ENCODE measurements around the gene LIN9.

LIN9 gene

GRCh38 chr1:226239421-226239820, 69.5 kb downstream of the LIN9 start:
- peaks cover 55% of the 10 kb centered on the region for H3K36me3 ChIP-seq (ENCODE audit: control insufficient read depth, insufficient read depth, low read length)
- no peaks in the 10 kb centered on the region for H3K9me3 ChIP-seq (ENCODE audit: control insufficient read depth, low read length)
- H3K4me3 ChIP-seq (ENCODE audit: extremely low read depth, insufficient read depth, low read length, poor library complexity, severe bottlenecking): no peak overlapping the region
- no CpG with 5 or more reads among the region's 3 CpGs for WGBS, 2 experiments (ENCODE audit: insufficient coverage in 2 of 2)
- H3K27ac ChIP-seq (ENCODE audit: low read depth, low read length, severe bottlenecking): no peak overlapping the region
- no peaks in the 10 kb centered on the region for H3K4me1 ChIP-seq (ENCODE audit: control insufficient read depth, insufficient read depth, low read length, poor library complexity, severe bottlenecking)

DNA sequence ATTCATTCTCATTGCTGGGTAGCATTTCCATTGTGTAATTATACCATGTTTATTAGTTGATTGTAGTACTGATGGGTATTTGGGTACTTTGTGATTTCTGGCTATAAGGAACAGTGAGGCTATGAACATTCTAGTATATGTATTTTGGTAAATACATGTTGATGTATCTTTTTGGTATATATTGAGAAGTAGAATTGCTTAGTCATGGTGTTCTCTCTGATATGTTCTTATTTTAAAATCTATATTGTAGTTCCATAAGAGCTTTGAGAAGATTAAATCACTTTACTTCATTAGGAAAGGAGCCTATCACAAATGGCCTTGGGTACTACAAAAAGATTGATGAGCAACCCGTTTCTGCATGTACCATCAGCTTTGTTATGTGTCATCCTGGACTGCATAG, 72.1 kb downstream of the LIN9 start:
- H3K27ac ChIP-seq (ENCODE audit: low read depth, low read length, severe bottlenecking): no peak overlapping the region
- no peak overlapping the region for H3K4me3 ChIP-seq (ENCODE audit: extremely low read depth, insufficient read depth, low read length, poor library complexity, severe bottlenecking)
- no peaks in the 10 kb centered on the region for H3K4me1 ChIP-seq (ENCODE audit: control insufficient read depth, insufficient read depth, low read length, poor library complexity, severe bottlenecking)
- 100% methylated on average over 1 of the region's 1 CpG; no CpG with 5 or more reads in 1 of the 2 experiments for WGBS, 2 experiments (ENCODE audit: insufficient coverage in 2 of 2)
- no peaks in the 10 kb centered on the region for H3K9me3 ChIP-seq (ENCODE audit: control insufficient read depth, low read length)
- peaks cover 61% of the 10 kb centered on the region for H3K36me3 ChIP-seq (ENCODE audit: control insufficient read depth, insufficient read depth, low read length)

DNA sequence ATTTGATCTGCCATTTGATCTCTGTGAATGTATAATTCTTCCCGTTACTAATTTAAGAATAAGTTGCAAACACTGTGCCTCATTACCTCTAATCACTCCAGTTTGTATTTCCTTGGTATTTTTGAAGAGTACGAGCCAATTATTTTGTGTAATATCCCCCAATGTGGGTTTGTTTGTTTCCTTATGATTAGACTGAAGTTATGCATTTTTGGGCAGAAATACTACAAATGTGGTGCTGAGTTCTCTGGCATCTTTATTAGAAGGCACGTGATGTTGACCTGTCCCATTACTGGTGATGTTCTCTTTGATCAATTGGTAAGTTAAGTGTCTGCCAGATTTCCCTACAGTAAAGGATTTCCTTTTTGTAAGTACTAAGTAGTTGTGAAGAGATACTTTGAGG, 75.2 kb downstream of the LIN9 start:
- H3K36me3 ChIP-seq (ENCODE audit: control insufficient read depth, insufficient read depth, low read length): peaks cover 57% of the 10 kb centered on the region

GRCh38 chr1:226233293-226233692, 75.7 kb downstream of the LIN9 start:
- WGBS, 2 experiments (ENCODE audit: insufficient coverage in 2 of 2): 83 to 100% methylated on average over 2 of the region's 6 CpGs
- H3K27ac ChIP-seq (ENCODE audit: low read depth, low read length, severe bottlenecking): no peak overlapping the region

More for the DNA sequence above, 75.2 kb downstream of the LIN9 start:
- Histone ChIP-seq H3K27ac (ENCODE audit: low read depth, low read length, severe bottlenecking) (no peak overlapping the region), H3K4me3 (ENCODE audit: extremely low read depth, insufficient read depth, low read length, poor library complexity, severe bottlenecking) (no peak overlapping the region), H3K9me3 (ENCODE audit: control insufficient read depth, low read length) (no peaks in the 10 kb centered on the region), H3K4me1 (ENCODE audit: control insufficient read depth, insufficient read depth, low read length, poor library complexity, severe bottlenecking) (no peaks in the 10 kb centered on the region)
- WGBS, 2 experiments (ENCODE audit: insufficient coverage in 2 of 2): 71 to 83% methylated on average over 1 of the region's 3 CpGs

DNA sequence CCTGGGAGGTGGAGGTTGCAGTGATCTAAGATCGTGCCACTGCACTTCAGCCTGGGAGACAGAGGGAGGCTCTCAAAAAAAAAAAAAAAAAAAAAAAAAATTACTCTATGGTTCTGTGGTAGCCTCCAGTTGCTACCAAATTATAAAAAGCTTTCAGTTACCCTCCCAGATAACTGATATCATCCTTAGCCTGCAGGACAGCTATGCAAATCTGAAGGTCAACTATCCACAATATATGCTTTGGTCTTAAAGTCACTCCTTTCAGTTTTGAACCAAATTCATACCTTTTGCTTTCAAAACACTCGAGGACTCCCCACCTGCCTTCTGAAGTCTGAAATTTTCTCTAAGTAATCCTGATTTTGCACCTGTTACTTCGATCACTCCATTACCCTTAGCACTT, 82.4 kb downstream of the LIN9 start:
- H3K4me3 ChIP-seq (ENCODE audit: extremely low read depth, insufficient read depth, low read length, poor library complexity, severe bottlenecking): no peak overlapping the region
- WGBS, 2 experiments (ENCODE audit: insufficient coverage in 2 of 2): 100% methylated on average over 1 of the region's 3 CpGs; no CpG with 5 or more reads in 1 of the 2 experiments
- no peaks in the 10 kb centered on the region for H3K4me1 ChIP-seq (ENCODE audit: control insufficient read depth, insufficient read depth, low read length, poor library complexity, severe bottlenecking)

More at GRCh38 chr1:226233293-226233692, 75.7 kb downstream of the LIN9 start:
- H3K36me3 ChIP-seq (ENCODE audit: control insufficient read depth, insufficient read depth, low read length): peaks cover 52% of the 10 kb centered on the region
- no peaks in the 10 kb centered on the region for H3K9me3 ChIP-seq (ENCODE audit: control insufficient read depth, low read length)
- H3K4me3 ChIP-seq (ENCODE audit: extremely low read depth, insufficient read depth, low read length, poor library complexity, severe bottlenecking): no peak overlapping the region
- no peaks in the 10 kb centered on the region for H3K4me1 ChIP-seq (ENCODE audit: control insufficient read depth, insufficient read depth, low read length, poor library complexity, severe bottlenecking)

DNA sequence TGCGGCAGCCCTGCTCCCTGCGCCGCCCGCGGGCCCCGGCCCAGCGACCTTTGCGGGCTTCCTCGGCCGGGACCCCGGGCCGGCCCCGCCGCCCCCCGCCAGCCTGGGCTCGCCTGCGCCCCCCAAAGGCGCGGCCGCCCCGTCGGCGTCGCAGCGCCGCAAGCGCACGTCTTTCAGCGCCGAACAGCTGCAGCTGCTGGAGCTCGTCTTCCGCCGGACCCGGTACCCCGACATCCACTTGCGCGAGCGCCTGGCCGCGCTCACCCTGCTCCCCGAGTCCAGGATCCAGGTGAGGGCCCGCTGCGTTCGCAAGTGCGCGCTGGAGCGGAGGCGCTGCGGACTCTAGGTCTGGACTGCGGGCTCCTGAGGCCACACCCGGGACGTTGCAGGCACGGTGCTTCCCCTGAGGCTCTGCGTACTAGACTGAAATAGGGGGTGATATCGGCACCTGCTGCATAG, 85.1 kb downstream of the LIN9 start:
- H3K4me3 ChIP-seq (ENCODE audit: extremely low read depth, insufficient read depth, low read length, poor library complexity, severe bottlenecking): peak overlapping the region; percentile 53
- H3K4me1 ChIP-seq (ENCODE audit: control insufficient read depth, insufficient read depth, low read length, poor library complexity, severe bottlenecking): peaks cover 12% of the 10 kb centered on the region
- 0% methylated on average over 13 to 44 of the region's 55 CpGs for WGBS, 2 experiments (ENCODE audit: insufficient coverage in 2 of 2)
- H3K36me3 ChIP-seq (ENCODE audit: control insufficient read depth, insufficient read depth, low read length): no peaks in the 10 kb centered on the region
- H3K9me3 ChIP-seq (ENCODE audit: control insufficient read depth, low read length): no peaks in the 10 kb centered on the region
- no peak overlapping the region for H3K27ac ChIP-seq (ENCODE audit: low read depth, low read length, severe bottlenecking)

More for the DNA sequence above, 82.4 kb downstream of the LIN9 start:
- Histone ChIP-seq H3K36me3 (ENCODE audit: control insufficient read depth, insufficient read depth, low read length) (peaks cover 10% of the 10 kb centered on the region), H3K27ac (ENCODE audit: low read depth, low read length, severe bottlenecking) (no peak overlapping the region), H3K9me3 (ENCODE audit: control insufficient read depth, low read length) (no peaks in the 10 kb centered on the region)

- H3K9me3 ChIP-seq (ENCODE audit: control insufficient read depth, low read length): no peaks in the 10 kb centered on the region
- H3K27ac ChIP-seq (ENCODE audit: low read depth, low read length, severe bottlenecking): no peak within 1 kb of the TSS
- peaks cover 12% of the 10 kb centered on the region for H3K4me1 ChIP-seq (ENCODE audit: control insufficient read depth, insufficient read depth, low read length, poor library complexity, severe bottlenecking)
- no peaks in the 10 kb centered on the region for H3K36me3 ChIP-seq (ENCODE audit: control insufficient read depth, insufficient read depth, low read length)
- WGBS, 2 experiments (ENCODE audit: insufficient coverage in 2 of 2): 1 to 2% methylated on average over 42 to 62 of the region's 62 CpGs
- H3K4me3 ChIP-seq (ENCODE audit: extremely low read depth, insufficient read depth, low read length, poor library complexity, severe bottlenecking): peak within 1 kb of the TSS; percentile 53
These were observed 85.7 kb downstream of the LIN9 start, which contains the start of gene MIXL1 for GRCh38 chr1:226223157-226223785. Gene MIXL1, plus strand, starts transcription at chr1:226223664. Its CDS starts 18 bp downstream, at chr1:226223682.

DNA sequence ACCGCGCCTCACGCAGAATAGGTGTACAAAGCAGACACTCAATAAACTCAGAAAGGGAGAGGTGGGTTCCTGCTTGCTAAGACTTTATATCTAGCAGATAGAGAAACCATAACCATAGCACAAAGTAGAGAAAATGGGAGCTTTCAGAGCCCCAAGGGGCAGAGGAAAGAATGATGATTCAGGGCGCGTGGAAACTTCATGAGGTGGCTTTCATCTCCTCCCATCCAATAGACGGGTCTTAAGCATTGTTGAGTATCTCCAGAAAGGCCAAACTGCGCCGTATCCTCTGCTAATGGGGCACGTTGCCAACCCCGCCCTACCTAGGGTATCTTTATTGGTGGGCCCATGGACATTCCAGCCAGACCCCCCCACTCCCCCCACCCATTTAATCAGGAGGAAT, 86.3 kb downstream of the LIN9 start:
- Histone ChIP-seq H3K4me1 (ENCODE audit: control insufficient read depth, insufficient read depth, low read length, poor library complexity, severe bottlenecking) (peaks cover 12% of the 10 kb centered on the region), H3K9me3 (ENCODE audit: control insufficient read depth, low read length) (no peaks in the 10 kb centered on the region), H3K36me3 (ENCODE audit: control insufficient read depth, insufficient read depth, low read length) (no peaks in the 10 kb centered on the region), H3K4me3 (ENCODE audit: extremely low read depth, insufficient read depth, low read length, poor library complexity, severe bottlenecking) (no peak overlapping the region), H3K27ac (ENCODE audit: low read depth, low read length, severe bottlenecking) (no peak overlapping the region)
- 88 to 93% methylated on average over 6 to 9 of the region's 10 CpGs for WGBS, 2 experiments (ENCODE audit: insufficient coverage in 2 of 2)

DNA sequence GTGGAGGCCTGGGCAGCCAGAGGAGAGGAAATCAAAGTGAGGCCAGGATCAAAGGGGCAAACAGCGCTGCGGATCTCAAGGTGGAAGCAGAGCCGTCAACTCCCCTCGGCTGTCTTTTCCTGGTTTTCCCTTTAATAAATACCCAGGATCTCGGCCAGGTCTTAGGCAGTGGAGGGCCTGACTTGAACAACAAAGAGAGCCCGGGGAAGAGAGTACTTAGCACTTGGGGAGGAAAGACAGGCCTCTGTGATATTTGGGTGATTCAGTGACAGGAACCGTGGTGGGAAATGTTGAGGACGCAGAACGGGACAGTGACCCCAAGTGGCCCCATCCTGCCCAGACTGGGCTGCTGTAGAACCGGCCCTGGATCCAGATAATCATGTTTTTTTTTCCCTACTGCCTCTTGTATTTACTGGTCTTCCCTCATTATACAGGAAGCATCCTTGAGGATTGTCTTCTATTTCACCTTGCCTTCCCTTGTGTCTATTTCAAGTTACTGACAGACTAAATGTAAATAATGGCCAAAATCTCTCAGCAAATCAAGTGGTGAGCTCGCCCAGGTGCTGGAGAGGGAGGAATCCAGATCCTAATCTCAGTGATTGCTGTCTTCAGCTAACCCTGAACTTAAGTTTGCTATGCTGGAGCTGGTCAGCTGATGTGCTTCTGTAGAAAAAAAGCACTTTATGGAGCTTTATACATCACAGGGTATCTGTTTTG, 88.3 kb downstream of the LIN9 start:
- 19 to 32% methylated on average over 10 to 11 of the region's 11 CpGs for WGBS, 2 experiments (ENCODE audit: insufficient coverage in 2 of 2)
- Histone ChIP-seq H3K4me3 (ENCODE audit: extremely low read depth, insufficient read depth, low read length, poor library complexity, severe bottlenecking) (no peak overlapping the region), H3K27ac (ENCODE audit: low read depth, low read length, severe bottlenecking) (peak overlapping the region; percentile 33), H3K36me3 (ENCODE audit: control insufficient read depth, insufficient read depth, low read length) (no peaks in the 10 kb centered on the region), H3K9me3 (ENCODE audit: control insufficient read depth, low read length) (no peaks in the 10 kb centered on the region), H3K4me1 (ENCODE audit: control insufficient read depth, insufficient read depth, low read length, poor library complexity, severe bottlenecking) (peaks cover 23% of the 10 kb centered on the region)

- H3K36me3 ChIP-seq (ENCODE audit: control insufficient read depth, insufficient read depth, low read length): no peaks in the 10 kb centered on the region
- no peaks in the 10 kb centered on the region for H3K9me3 ChIP-seq (ENCODE audit: control insufficient read depth, low read length)
- WGBS, 2 experiments (ENCODE audit: insufficient coverage in 2 of 2): 90% methylated on average over 4 to 8 of the region's 10 CpGs
- no peak overlapping the region for H3K4me3 ChIP-seq (ENCODE audit: extremely low read depth, insufficient read depth, low read length, poor library complexity, severe bottlenecking)
- H3K4me1 ChIP-seq (ENCODE audit: control insufficient read depth, insufficient read depth, low read length, poor library complexity, severe bottlenecking): peaks cover 26% of the 10 kb centered on the region
- no peak overlapping the region for H3K27ac ChIP-seq (ENCODE audit: low read depth, low read length, severe bottlenecking)
These were observed 91.7 kb downstream of the LIN9 start for GRCh38 chr1:226217273-226217672.

GRCh38 chr1:226216056-226216455, 92.9 kb downstream of the LIN9 start:
- 70% methylated on average over 2 of the region's 5 CpGs; no CpG with 5 or more reads in 1 of the 2 experiments for WGBS, 2 experiments (ENCODE audit: insufficient coverage in 2 of 2)
- Histone ChIP-seq H3K27ac (ENCODE audit: low read depth, low read length, severe bottlenecking) (peak overlapping the region; percentile 69), H3K36me3 (ENCODE audit: control insufficient read depth, insufficient read depth, low read length) (no peaks in the 10 kb centered on the region), H3K4me3 (ENCODE audit: extremely low read depth, insufficient read depth, low read length, poor library complexity, severe bottlenecking) (no peak overlapping the region), H3K9me3 (ENCODE audit: control insufficient read depth, low read length) (no peaks in the 10 kb centered on the region), H3K4me1 (ENCODE audit: control insufficient read depth, insufficient read depth, low read length, poor library complexity, severe bottlenecking) (peaks cover 24% of the 10 kb centered on the region)

All from mesodermal cell (in vitro differentiated cells).